ENCODE measurements around the gene HNRNPK.

HNRNPK gene

DNA sequence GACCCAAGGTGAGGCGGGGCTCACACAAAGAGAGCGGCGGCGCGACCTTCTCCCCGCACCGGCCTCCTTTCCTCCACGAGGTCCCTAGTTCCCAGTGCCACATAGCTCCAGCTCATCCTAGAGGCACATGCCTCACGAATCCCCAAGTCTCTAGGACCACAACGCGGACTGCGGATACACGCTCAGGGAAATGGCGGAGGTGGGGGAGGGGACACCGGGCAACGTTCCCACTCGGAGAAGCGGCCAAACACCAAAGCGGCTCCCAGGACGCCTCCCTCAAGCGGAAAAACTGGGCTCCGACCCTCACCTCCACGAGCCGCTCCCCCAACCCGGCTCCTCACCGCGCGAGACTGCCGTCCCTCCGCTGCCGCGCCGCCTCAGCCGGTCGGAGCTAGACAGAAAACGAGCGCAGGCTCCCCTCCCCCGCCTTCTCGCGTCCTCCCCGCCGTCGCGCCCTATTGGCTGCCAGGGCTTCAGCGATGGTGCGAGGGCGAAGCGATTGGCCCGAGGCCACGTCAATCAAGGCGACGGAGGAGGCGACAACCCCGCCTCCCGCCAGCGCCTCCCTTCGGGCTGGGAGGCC is at the start of gene HNRNPK:
HNRNPK (minus strand) TSS at position 404 of the 583 bp plus-strand sequence. CDS start 1,963 bp downstream, outside the sequence.
- peak; percentile 97 for DNase-seq

DNA sequence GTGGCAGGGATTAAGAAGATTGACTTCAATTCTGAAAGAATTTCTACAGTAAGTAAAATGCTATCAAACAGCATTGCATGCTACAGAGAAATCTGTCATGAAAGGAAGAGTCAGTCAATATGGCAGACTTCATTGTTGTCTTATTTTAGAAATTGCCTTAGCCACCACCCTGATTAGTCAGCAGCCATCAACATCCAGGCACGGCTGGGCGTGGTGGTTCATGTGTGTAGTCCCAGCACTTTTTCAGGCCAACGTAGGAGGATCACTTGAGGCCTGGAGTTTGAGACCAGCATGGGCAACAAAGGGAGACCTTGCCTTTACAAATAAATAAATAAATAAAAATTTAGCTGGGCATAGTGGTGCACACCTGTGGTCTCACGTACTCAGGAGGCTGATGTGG is 47.2 kb upstream of the HNRNPK start:
- DNase-seq = no peak

DNA sequence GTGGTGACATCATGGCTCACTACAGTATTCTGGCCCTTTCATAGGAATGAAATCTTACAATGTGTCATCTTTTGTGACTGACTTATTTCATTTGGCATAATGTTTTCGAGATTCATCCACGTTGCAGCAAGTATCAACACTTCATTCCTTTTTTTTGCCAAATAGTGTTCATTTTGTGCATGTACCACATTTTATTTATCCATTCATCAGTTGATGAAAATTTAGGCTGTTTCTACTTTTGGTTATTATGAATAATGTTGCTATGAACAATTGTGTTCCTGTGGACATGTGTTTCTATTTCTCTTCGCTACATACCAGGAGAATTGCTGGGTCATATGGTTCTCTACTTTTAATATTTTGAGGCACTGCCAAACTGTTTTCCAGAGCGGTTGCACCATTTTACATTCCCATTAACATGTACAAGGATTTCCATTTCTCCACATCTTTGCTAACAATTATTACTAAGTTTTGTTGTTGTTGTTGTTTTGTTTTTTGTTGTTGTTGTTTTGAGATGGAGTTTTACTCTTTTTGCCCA is 44.1 kb upstream of the HNRNPK start:
- DNase-seq = no peak

DNA sequence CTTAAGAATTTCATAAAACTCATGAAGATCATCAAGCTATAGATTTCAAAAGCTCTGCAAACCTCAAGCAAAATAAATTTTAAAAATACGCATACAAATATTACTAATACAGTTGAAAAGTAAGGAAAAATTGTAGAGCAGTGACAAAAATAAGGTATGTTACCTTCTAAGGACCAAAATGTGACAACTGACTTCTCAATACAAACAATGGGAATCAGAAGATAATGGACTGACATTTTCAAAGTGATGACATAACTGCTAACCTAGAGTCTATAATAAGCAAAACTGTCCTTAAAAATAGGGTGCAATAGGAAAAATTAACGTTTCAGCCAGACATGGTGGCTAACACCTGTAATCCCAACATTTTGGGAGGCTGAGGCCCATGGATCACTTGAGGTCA is 27.6 kb upstream of the HNRNPK start:
- no peak for DNase-seq

DNA sequence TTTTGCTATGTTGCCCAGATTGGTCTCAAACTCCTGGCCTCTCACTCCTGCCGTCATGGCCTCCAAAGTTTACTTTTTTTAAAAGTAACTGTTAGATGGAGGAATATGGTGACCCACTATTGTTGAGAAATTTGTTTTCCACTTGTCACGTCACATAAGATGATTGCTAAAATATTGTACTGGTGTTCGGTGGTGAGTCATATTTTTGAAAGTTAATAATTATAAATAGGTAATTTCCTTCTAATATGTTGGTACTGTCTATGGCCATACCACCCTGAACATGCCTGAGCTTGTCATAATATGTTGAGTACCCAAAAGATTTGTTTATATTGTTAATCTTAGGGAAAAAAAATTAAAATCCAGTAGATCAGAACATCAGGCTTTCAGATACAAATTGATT is 23.2 kb upstream of the HNRNPK start:
- DNase-seq = no peak

DNA sequence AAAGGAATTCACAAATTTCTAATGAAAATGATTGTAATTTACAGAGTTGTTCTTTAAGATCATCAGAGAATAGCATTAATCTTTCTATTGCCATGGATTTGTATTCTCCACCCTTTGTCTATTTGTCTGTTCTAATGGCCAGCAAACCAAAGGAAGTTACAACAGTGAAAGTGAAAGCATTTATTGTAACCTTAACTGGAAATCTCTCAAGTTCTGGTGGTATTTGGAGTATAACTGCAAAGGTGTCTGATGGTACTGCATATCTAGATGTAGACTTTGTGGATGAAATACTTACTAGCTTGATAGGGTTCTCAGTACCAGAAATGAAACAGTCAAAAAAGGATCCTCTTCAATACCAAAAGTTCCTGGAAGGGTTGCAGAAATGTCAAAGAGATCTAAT is 22.3 kb upstream of the HNRNPK start:
- DNase-seq = no peak

- DNase-seq = no peak
These were observed 21.6 kb upstream of the HNRNPK start for GRCh38 chr9:84001621-84002020.

DNA sequence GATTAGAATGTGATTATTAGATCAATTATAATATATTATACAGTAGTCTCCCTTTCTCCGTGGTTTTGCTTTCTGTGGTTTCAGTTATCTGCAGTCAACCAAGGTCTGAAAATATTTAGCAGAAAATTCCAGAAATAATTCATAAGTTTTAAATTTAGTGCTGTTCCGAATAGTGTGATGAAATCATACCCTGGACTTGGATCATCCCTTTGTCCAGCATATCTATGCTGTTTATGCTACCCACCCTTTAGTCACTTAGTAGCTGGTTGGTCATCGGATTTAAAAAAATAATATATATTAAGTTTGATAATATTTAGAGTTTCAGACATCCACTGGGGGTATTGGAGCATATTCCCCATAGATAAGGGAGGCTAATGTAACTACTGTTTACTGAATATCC is 20.2 kb upstream of the HNRNPK start:
- no peak for DNase-seq

- no peak for DNase-seq
These were observed 19.3 kb upstream of the HNRNPK start for GRCh38 chr9:83999141-83999918.

DNA sequence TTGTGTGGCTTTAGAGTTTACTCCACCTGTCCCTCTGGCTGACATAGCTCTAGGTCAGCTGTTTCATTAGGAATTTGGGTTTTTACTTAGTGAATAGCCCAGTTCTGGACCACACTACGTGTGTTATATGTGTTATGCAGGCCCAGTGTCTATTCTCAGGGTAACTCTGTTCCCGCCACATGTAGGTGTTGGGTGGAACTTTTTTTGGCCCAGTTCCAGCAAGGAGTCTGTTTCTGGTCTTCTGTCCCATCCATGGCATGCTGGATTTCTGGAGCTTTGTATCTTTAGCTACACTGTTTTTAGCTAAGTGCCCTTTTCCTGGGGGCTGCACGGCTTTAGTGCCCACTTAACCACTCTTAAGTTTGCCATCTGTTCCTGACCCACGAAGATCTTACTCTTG is 16.1 kb upstream of the HNRNPK start:
- DNase-seq = no peak

- DNase-seq = no peak
These were observed 12.9 kb upstream of the HNRNPK start for GRCh38 chr9:83992901-83993300.

DNA sequence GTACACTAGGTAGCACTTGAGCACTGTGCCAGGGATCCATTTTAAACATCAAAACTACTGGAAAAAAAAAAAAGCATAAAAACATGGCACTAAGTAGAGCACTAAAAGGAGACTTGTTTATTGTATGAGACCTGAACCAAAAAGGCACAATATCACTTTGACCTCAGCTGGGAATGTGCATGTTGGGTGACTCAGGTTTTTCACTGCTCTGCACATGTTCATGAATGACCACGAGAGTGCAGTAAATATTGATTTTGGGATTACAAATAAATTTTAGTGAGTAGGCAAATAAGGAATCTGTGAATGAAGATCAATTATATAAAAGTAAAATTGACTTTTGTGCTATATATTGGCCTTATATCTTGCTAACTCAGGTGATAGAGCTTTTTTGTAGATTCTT is 12.4 kb upstream of the HNRNPK start:
- peak; percentile 27 for DNase-seq

DNA sequence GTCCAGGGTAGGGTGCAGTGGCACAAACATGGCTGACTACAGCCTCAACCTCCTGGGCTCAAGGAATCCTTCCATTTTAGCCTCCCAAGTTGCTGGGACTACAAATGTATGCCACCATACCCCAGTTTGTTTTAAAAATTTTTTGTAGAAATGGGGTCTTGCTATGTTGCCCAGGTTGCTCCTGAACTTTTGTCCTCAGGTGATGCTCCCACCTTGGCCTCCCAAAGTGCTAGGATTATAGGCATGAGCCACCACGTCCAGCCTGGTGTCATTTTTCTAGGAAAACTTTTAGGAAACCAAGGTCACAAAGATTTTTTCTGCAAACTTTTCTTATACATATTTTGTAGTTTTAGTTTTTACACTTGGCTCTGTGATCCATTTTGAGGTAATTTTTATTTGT is 11.3 kb upstream of the HNRNPK start:
- no peak for DNase-seq

DNA sequence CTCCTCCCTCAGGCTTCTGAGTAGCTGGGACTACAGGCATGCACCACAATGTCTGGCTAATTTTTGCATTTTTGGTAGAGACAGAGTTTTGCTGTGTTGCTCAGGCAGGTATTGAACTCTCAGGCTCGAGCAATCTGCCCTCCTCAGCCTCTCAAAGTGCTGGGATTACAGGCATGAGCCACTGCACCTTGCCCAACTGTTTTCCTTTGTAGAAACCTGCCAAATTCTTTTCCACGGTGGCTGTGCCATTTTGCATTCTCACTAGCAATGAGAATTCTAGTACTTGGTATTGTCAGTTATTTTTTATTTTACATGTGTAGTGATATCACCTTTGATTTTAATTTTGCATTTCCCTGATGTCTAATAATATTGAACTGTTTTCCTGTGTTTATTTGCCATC is 8.4 kb upstream of the HNRNPK start:
- no peak for DNase-seq

GRCh38 chr9:83987402-83987791 is 7.4 kb upstream of the HNRNPK start:
- no peak for DNase-seq

GRCh38 chr9:83986765-83987401 is 6.9 kb upstream of the HNRNPK start:
- peak; percentile 65 for DNase-seq

DNA sequence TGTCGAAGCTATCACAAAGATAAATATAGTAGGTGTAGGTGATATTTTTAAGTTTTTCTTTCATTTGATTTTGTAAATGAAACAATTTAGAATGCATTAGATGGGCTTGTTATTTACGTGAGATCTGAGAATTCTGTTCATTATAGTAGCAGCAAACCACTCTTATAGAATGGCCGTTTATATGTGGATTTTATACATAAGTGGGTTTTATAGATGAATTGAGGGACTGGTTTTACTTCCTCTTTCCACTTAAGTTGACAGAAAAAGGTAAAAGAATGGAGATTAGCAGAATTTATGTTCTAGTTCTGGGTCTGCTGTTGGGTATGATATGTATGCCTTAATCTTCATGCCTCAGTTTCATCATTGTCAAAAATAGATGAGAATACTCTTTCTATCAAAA is 6.2 kb upstream of the HNRNPK start:
- no peak for DNase-seq

DNA sequence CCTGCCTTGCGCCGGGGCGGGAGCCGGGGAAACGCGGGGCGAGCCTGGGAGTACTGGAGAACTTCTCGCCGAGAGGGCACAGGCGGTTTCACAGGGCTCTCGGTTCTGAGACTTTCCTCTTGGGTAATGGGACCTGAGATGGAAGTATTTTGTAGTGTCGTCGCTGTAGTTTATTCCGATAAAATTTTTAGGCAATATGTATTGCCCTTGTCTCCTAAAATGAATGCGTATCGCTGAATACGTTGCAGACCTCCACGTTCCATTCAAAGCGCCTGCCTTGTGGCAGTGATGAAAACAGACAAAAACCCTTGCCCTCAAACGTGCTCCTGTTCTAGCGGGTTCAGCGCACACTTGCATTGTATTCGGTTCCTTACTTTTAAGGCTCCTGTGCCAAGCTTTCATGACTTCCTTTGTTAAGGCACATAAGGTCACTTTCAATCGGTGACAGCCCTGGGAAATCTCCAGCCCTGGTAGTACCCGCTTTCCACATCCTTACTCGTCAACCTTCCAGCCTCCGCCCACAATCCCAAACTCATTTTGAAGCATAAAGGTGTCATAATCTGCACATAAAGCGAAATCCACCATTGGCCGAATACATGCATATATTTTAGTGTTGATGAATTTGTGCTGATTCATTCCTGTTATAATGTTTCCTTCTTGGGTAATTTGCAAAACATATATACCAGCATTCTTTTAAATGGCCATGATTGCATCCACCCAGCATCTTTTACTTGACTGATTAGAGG is 1.3 kb upstream of the HNRNPK start:
- peak; percentile 57 for DNase-seq

DNA sequence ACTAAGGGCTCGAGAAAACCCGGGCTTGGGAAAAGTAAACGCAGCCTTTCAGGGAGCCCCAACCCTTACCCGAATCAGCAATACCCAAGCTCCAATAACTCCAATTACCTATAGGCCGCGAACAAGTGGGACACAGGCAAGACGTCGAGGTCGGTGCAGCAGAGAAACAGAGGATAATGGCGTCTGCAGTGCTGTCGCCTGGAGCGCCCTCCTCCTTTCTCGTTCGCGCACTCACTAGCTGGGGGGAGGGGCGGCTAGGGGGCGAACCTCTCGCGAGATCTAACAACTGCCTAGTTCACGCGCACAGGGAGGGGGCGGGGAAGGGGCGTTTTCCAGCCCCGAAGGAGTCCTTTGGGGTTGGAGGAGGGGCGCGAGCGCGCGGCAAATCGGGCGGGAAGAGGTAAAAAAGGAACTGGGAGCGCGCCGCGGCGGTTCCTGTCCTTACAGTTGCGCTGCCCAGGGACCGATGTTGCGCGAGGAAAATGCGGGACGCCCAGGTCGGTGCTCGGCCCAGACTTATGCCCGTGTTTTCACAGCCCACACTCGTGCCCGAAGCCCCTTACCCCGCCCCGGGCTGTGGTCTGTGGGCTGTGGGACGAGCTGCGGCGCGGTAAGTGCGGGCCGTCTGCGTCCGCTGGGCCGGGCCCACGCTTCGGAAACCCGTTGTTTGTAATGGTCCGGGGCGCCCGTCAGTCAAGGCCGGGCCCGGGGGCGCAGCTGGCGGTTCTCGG is 545 bp upstream of the HNRNPK start, which contains the start of gene RMI1:
RMI1 (plus strand) TSS at position 411 of the 731 bp plus-strand sequence. CDS start 20,182 bp downstream, outside the sequence.
- peak; percentile 99 for DNase-seq

DNA sequence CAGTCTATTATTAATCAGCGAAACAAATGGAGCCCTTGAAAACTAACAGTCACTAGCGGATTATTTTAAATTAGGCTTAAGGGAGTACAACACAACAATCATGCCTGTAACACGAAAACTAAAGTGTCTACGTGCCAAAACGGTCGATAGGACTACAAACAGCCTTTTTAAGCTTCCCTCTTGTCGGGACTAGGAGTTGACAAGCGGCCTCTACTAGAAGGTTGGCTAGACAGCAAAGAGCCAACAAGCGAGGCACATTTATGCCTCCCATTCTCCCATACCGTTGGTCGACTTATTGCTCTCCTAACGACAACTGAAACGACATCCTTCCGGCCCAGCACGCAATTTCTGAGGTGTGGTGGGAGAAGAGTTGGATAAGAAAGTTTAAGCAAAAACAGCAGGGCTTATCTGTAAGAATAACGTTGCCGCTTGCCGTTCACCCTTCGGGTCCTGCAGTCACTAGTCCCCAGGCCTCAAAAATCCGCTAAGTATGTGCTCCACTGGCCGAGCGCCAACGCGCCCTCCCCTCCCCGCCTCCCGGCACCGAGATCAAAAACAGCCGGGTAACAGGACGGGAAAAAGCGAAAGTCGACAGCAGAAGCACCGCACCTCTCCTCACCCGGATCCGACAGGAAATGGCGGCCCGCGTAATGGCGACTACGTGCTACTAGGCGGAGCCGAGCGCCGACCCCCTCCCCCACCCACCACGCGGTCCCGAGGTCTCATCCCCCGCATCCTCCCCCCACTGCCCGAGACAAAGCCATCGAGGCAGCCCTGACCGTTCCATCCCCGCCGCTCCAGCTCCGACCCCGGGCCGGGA is 813 bp downstream of the HNRNPK start:
- DNase-seq = peak; percentile 88

DNA sequence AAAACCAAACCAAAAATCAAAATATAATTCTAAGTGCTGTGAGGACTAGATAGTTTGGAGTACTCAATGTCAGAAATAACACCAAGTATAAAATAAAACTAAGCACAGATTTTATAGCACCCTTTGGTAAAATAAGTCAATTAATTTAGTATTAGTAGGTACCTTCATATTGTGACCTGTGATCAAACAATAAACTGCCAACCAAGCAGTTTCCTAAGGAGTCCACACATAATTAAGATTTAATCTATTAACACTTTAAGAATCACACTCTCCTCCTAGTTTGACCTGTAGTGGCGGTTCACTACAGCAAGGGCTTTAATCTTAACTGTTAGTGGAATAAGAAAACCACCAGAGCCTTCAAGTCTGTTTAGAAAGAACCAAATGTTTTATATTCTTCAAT is 2.8 kb downstream of the HNRNPK start:
- no peak for DNase-seq

DNA sequence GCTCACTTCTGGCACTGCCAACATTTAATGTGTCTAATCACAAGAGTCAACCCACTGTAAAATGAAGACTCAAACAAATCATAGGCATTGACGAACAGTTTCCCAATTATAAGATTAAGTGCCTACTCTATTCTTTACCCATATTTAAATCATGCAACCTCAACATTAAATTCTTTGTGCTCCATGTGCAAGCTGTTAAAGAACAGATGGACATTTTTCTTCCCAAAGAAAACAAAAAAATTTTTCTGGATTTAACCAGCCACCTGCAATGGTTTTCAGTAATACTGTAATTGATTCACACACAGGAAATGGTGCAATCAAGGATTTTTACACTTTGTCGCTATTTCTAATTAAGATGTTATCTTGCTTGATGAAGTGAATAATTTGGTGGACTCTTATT is 3.6 kb downstream of the HNRNPK start:
- DNase-seq = no peak

Data from NCI-H2029 (cell line).